RWPE2 (cell line): Measurements from ENCODE around the gene KRT86.
"Not testable (repeated sequence)": the region's sequence is repeated elsewhere in the genome, so short reads cannot be mapped to it uniquely, and the experiment has no call there.

Experiments used
- ATAC-seq: fragments of 200-7000 bp; cut with Tn5 transposase; 3 replicates; pipeline ENCODE4 v1.9.1; 2021; ENCODE audit warnings: low read depth
- DNase-seq: peaks from one replicate; pipeline ENCODE4 v3.0.0-alpha.2; 2020; ENCODE audit warnings: low spot score
- H3K27ac ChIP-seq: fragments of 450-650 bp; 2 replicates; pipeline ENCODE4 v1.5.1; 2017; ENCODE audit warnings: mild to moderate bottlenecking; ENCODE audit not compliant: poor library complexity, severe bottlenecking
- H3K27me3 ChIP-seq: fragments of 250-450 bp; sonication (Bioruptor Pico); 2 replicates; pipeline ENCODE4 v1.5.1; 2021; ENCODE audit warnings: mild to moderate bottlenecking, moderate library complexity; ENCODE audit not compliant: insufficient read depth, poor library complexity, severe bottlenecking
- H3K36me3 ChIP-seq: fragments of 250-450 bp; sonication (Bioruptor Pico); 2 replicates; pipeline ENCODE4 v1.5.1; 2020; ENCODE audit warnings: low read depth, mild to moderate bottlenecking, moderate library complexity
- H3K4me1 ChIP-seq: fragments of 250-450 bp; sonication (Bioruptor Pico); 2 replicates; pipeline ENCODE4 v1.5.1; 2021; ENCODE audit warnings: mild to moderate bottlenecking, moderate library complexity; ENCODE audit not compliant: insufficient read depth, poor library complexity, severe bottlenecking
- H3K4me3 ChIP-seq: fragments of 250-450 bp; sonication (Bioruptor Pico); 2 replicates; pipeline ENCODE4 v1.5.1; 2021; ENCODE audit warnings: mild to moderate bottlenecking, moderate library complexity; ENCODE audit not compliant: severe bottlenecking
- H3K9me3 ChIP-seq: fragments of 250-450 bp; sonication (Bioruptor Pico); 2 replicates; pipeline ENCODE4 v1.5.1; 2021; ENCODE audit warnings: mild to moderate bottlenecking, moderate library complexity; ENCODE audit not compliant: severe bottlenecking
- CTCF ChIP-seq: fragments of 450-650 bp; IDR thresholded peaks from one replicate; pipeline ENCODE4 v1.5.1; 2017; ENCODE audit warnings: mild to moderate bottlenecking, moderate library complexity; ENCODE audit not compliant: poor library complexity, severe bottlenecking

The KRT86 gene

GRCh38 chr12:52249511-52250047, 24.9 kb upstream of the KRT86 start:
- no peak for DNase-seq
- peaks cover under 1% of the 10 kb centered on the region for H3K4me1 ChIP-seq
- peak overlapping the region; percentile 99 for H3K27ac ChIP-seq

GRCh38 chr12:52250048-52250990, 24.1 kb upstream of the KRT86 start:
- peak overlapping the region; percentile 99 for H3K27ac ChIP-seq
- no peak overlapping the region for H3K4me3 ChIP-seq
- H3K27me3 ChIP-seq = no peaks in the 10 kb centered on the region
- ATAC-seq (peak; percentile 0), DNase-seq (peak; percentile 73)
- no peaks in the 10 kb centered on the region for H3K4me1 ChIP-seq
- H3K9me3 ChIP-seq = no peaks in the 10 kb centered on the region
- TF ChIP-seq CTCF = peak; percentile 18
- H3K36me3 ChIP-seq = peaks cover 27% of the 10 kb centered on the region

More at GRCh38 chr12:52249511-52250047, 24.9 kb upstream of the KRT86 start:
- TF ChIP-seq CTCF = no peak
- Histone ChIP-seq H3K4me3 (no peak overlapping the region), H3K9me3 (no peaks in the 10 kb centered on the region), H3K36me3 (peaks cover 33% of the 10 kb centered on the region), H3K27me3 (no peaks in the 10 kb centered on the region)
- peak; percentile 0 for ATAC-seq

- Histone ChIP-seq H3K36me3 (peaks cover 15% of the 10 kb centered on the region), H3K27me3 (no peaks in the 10 kb centered on the region), H3K27ac (peak overlapping the region; percentile 99), H3K9me3 (no peaks in the 10 kb centered on the region), H3K4me3 (no peak overlapping the region), H3K4me1 (no peaks in the 10 kb centered on the region)
- DNase-seq (no peak), ATAC-seq (no peak)
- TF ChIP-seq CTCF = no peak
Measured at GRCh38 chr12:52251367-52252051, 22.9 kb upstream of the KRT86 start.

- H3K9me3 ChIP-seq, H3K4me1 ChIP-seq, H3K27me3 ChIP-seq, H3K36me3 ChIP-seq, DNase-seq, H3K4me3 ChIP-seq, ATAC-seq: not testable (repeated sequence)
- peak overlapping the region; percentile 99 for H3K27ac ChIP-seq
- TF ChIP-seq CTCF = peak; percentile 57
Measured at GRCh38 chr12:52252175-52252615, 22.2 kb upstream of the KRT86 start.
